ENCODE data around the gene MMRN2. TPM values are rescaled to one million over a fixed set of nuclear protein-coding genes. Genes with fewer than 3 reads are reported as not detected.
A peak's percentile ranks its signal among the peaks of the same experiment; 100 is the strongest.

MMRN2 gene
- total and polyA plus RNA-seq, 2 of the 8 experiments (the other 6 are each of a cell fraction or from before 2014, with no cell fraction given): 1.2 TPM

DNA sequence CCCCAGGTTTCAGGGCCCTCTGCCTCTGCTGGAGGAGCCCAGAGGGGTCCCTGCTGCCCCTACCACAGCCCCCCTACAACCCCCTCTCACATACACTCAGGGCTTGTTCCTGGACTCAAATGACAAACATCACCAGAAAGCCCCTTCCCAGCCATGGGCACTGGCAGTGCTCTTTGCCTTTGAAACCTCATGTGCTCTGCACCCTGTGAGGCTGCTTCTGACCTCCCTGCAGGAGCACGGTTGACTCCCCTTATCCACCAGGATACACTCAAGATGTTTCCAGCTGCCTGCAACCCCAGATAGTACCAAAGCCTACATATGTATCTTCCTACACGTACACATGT lies 7.4 kb upstream of the MMRN2 start:
- Histone ChIP-seq H3K4me1 (replicated peaks in 1 of 4; ENCODE audit: control insufficient read depth in 3 of 4, insufficient read depth in 4 of 4, low read length in 3 of 4) (peaks cover 3 to 31% (median 20%) of the 10 kb centered on the region in 4 experiments), H3K18ac (ENCODE audit: extremely low read depth, low read length) (no peak overlapping the region), H2BK12ac (ENCODE audit: low read depth, low read length) (no peak overlapping the region), H3K27me3 (replicated peaks in 1 of 4; ENCODE audit: control insufficient read depth in 3 of 4, extremely low read depth in 1 of 4, insufficient read depth in 3 of 4, low read length in 3 of 4) (no peaks in the 10 kb centered on the region; a peak in 2 of 7 replicates), H2AK5ac (ENCODE audit: low read depth, low read length) (no peak overlapping the region; the same call in 1 of the 2 replicates), H4K20me1 (replicated peaks in 1 of 2; ENCODE audit: control insufficient read depth in 1 of 2, insufficient read depth in 2 of 2, low read length in 2 of 2) (no peaks in the 10 kb centered on the region), H3K79me2 (ENCODE audit: control insufficient read depth in 1 of 2, insufficient read depth in 2 of 2, low read length in 2 of 2) (no peaks in the 10 kb centered on the region), H2BK15ac (ENCODE audit: low read length) (0 out of 2 replicates have a peak overlapping the region, but pooled peaks have one; percentile 8), H3K56ac (replicated peaks; ENCODE audit: insufficient read length, low read depth, low read length) (no peak overlapping the region), H3K9ac (replicated peaks in 1 of 4; ENCODE audit: extremely low read depth in 1 of 4, low read depth in 3 of 4, low read length in 3 of 4) (no peak overlapping the region), H3K14ac (ENCODE audit: insufficient read length) (no peak overlapping the region), H3K9me3 (ENCODE audit: insufficient read depth in 2 of 2, low read depth in 1 of 2, low read length in 1 of 2) (no peaks in the 10 kb centered on the region), H3K4me3 (ENCODE audit: extremely low read depth in 1 of 4, insufficient read depth in 2 of 4, low read depth in 3 of 4, low read length in 4 of 4) (no peak overlapping the region), H4K91ac (replicated peaks; ENCODE audit: insufficient read length, low read length) (no peak overlapping the region), H4K5ac (ENCODE audit: insufficient read length, low read depth, low read length) (no peak overlapping the region), H2BK120ac (replicated peaks; ENCODE audit: low read depth, low read length) (no peak overlapping the region), H3K4me2 (ENCODE audit: insufficient read depth in 1 of 2, low read depth in 2 of 2, low read length in 2 of 2) (no peak overlapping the region), H2BK20ac (ENCODE audit: low read length) (no peak overlapping the region), H3K4ac (replicated peaks; ENCODE audit: insufficient read length, low read depth, low read length) (no peak overlapping the region), H3K23me2 (ENCODE audit: low read depth, low read length) (no peaks in the 10 kb centered on the region), H4K8ac (ENCODE audit: extremely low read depth, insufficient read depth, low read length) (no peak overlapping the region), H2AFZ (ENCODE audit: low read length) (no peak overlapping the region), H2BK5ac (ENCODE audit: low read depth, low read length) (no peak overlapping the region), H3K27ac (ENCODE audit: low read depth, low read length) (no peak overlapping the region), H3K36me3 (ENCODE audit: control insufficient read depth in 2 of 4, insufficient read depth in 4 of 4, low read length in 3 of 4) (no peaks in the 10 kb centered on the region), H3K23ac (ENCODE audit: insufficient read length) (no peak overlapping the region), H3K79me1 (ENCODE audit: low read depth, low read length) (no peaks in the 10 kb centered on the region)
- DNase-seq (ENCODE audit: low read depth in 1 of 2, low spot score in 2 of 2) (no peak), FAIRE-seq (no peak)
- CTCF ChIA-PET (ENCODE audit: partially characterized antibody): interaction anchor here (3.5 to 22.5 kb wide), 2 partner anchors 12 to 18 kb away, joined by 25 to 975 read pairs; partner anchors contain the start of genes MMRN2 and SNCG
- POLR2A ChIA-PET (ENCODE audit: partially characterized antibody): interaction anchor here (0.9 to 2.5 kb wide), 3 partner anchors 11 to 22 kb away, joined by 3 to 10 read pairs (median 5); no protein-coding TSS in a partner anchor
- WGBS, 2 experiments (ENCODE audit: extremely low coverage in 1 of 2, insufficient coverage in 1 of 2, insufficient read length in 1 of 2, insufficient replicate concordance in 2 of 2, low coverage in 1 of 2, low lambda C conversion rate in 2 of 2, missing lambda C conversion rate in 1 of 2): 88% methylated on average over 2 of the region's 2 CpGs; no CpG with 5 or more reads in 1 of the 2 experiments
- TF ChIP-seq, protein P1, sequence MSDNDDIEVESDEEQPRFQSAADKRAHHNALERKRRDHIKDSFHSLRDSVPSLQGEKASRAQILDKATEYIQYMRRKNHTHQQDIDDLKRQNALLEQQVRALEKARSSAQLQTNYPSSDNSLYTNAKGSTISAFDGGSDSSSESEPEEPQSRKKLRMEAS (IDR thresholded peaks at IDR 0.05): no peak
- TF ChIP-seq POLR2A (IDR thresholded peaks at IDR 0.05; ENCODE audit: control extremely low read depth in 1 of 2, low read depth in 2 of 2, low read length in 2 of 2) (no peak), PHF8 (conservative IDR thresholded peaks at IDR 0.05; ENCODE audit: low read depth, low read length) (no peak), RXRA (IDR thresholded peaks at IDR 0.05; ENCODE audit: insufficient read depth, low read depth, low read length) (no peak), MAFK (IDR thresholded peaks at IDR 0.05; ENCODE audit: low read depth, low read length) (no peak), POU5F1 (IDR thresholded peaks at IDR 0.05; ENCODE audit: low read depth, low read length) (no peak), SRF (IDR thresholded peaks at IDR 0.05; ENCODE audit: low read depth, low read length) (no peak), YY1 (IDR thresholded peaks at IDR 0.05; ENCODE audit: low read depth, low read length) (no peak), RBBP5 (IDR thresholded peaks at IDR 0.05; ENCODE audit: borderline replicate concordance, low read depth, low read length) (no peak), EGR1 (IDR thresholded peaks at IDR 0.05; ENCODE audit: borderline replicate concordance, low read depth, low read length) (no peak), KDM4A (IDR thresholded peaks at IDR 0.05; ENCODE audit: low read depth, low read length, severe bottlenecking) (no peak)
- TF ChIP-seq, protein P2, sequence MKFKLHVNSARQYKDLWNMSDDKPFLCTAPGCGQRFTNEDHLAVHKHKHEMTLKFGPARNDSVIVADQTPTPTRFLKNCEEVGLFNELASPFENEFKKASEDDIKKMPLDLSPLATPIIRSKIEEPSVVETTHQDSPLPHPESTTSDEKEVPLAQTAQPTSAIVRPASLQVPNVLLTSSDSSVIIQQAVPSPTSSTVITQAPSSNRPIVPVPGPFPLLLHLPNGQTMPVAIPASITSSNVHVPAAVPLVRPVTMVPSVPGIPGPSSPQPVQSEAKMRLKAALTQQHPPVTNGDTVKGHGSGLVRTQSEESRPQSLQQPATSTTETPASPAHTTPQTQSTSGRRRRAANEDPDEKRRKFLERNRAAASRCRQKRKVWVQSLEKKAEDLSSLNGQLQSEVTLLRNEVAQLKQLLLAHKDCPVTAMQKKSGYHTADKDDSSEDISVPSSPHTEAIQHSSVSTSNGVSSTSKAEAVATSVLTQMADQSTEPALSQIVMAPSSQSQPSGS (IDR thresholded peaks at IDR 0.05; ENCODE audit: low read length): no peak
